PC-3 (cell line): Measurements from ENCODE around the gene RAB33A.

ENCODE experiments used
- EZH2 ChIP-seq: fragments of 300-600 bp; sonication (generic); IDR thresholded peaks from one replicate; pipeline ENCODE4 v1.6.1; 2017; ENCODE audit warnings: antibody characterized with exemption, mild to moderate bottlenecking, low read length; ENCODE audit not compliant: unreplicated experiment
- EZH2phosphoT487 ChIP-seq: fragments of 300-600 bp; sonication (generic); IDR thresholded peaks from 2 replicates; pipeline ENCODE4 v1.6.1; 2018; ENCODE audit warnings: mild to moderate bottlenecking, antibody characterized with exemption, low read length, borderline replicate concordance
- TF ChIP-seq, protein P1 (sequence below): fragments of 300-600 bp; sonication (generic); conservative IDR thresholded peaks from 2 replicates; pipeline ENCODE4 v1.5.1; 2017; ENCODE audit warnings: antibody characterized with exemption, low read depth, mild to moderate bottlenecking, low read length

DNA sequence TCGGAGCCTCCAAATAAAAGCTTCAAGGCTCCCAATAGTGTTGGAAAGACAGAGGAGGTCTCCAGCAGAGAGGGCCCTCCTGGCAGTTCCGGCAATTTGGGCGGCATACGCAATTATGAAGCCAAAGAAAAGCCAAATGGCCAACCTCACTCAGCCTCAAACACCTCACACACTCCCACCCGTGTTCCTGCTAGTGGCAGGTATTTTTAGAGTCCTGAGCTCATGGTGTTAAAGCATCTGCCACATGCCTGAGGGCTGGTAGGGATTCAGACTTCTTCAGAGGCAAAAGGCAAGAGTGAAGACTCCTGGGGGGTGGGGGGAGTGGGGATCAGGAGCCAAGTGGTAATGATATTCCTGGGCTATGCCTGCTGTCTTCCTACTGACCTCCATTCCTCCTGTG, 7.4 kb downstream of the RAB33A start:
- TF ChIP-seq, protein P1, sequence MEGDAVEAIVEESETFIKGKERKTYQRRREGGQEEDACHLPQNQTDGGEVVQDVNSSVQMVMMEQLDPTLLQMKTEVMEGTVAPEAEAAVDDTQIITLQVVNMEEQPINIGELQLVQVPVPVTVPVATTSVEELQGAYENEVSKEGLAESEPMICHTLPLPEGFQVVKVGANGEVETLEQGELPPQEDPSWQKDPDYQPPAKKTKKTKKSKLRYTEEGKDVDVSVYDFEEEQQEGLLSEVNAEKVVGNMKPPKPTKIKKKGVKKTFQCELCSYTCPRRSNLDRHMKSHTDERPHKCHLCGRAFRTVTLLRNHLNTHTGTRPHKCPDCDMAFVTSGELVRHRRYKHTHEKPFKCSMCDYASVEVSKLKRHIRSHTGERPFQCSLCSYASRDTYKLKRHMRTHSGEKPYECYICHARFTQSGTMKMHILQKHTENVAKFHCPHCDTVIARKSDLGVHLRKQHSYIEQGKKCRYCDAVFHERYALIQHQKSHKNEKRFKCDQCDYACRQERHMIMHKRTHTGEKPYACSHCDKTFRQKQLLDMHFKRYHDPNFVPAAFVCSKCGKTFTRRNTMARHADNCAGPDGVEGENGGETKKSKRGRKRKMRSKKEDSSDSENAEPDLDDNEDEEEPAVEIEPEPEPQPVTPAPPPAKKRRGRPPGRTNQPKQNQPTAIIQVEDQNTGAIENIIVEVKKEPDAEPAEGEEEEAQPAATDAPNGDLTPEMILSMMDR, result no peak
- no peak for TF ChIP-seq EZH2
- TF ChIP-seq EZH2phosphoT487, result no peak
